HL-60 (cell line): ENCODE measurements around the gene PDE8A.

Experiments
- DNase-seq, 2 experiments: peaks; one replicate each; pipeline ENCODE4 v3.0.0-alpha.2; 2010 to 2020; ENCODE audit warnings: low read depth in 1 of 2, low spot score in 1 of 2
- H3K27ac ChIP-seq: fragments of 250-450 bp; sonication (Bioruptor Pico); replicated peaks from 2 replicates; pipeline ENCODE4 v1.5.1; 2020; ENCODE audit warnings: mild to moderate bottlenecking, moderate library complexity
- H3K27me3 ChIP-seq: fragments of 250-450 bp; sonication (Bioruptor Pico); 2 replicates; pipeline ENCODE4 v1.5.1; 2021; ENCODE audit warnings: mild to moderate bottlenecking, moderate library complexity; ENCODE audit not compliant: insufficient read depth, poor library complexity, severe bottlenecking
- H3K4me3 ChIP-seq: replicated peaks from 2 replicates; pipeline ENCODE4 v1.5.1; 2011; ENCODE audit warnings: mild to moderate bottlenecking, control low read depth, low read length; ENCODE audit not compliant: insufficient read depth
- GABPA ChIP-seq: IDR thresholded peaks from 2 replicates; pipeline ENCODE4 v1.6.1; 2012; ENCODE audit warnings: low read depth
- POLR2AphosphoS5 ChIP-seq: IDR thresholded peaks from 2 replicates; pipeline ENCODE4 v1.6.1; 2012; ENCODE audit warnings: low read depth
- SPI1 ChIP-seq: IDR thresholded peaks from 2 replicates; pipeline ENCODE4 v1.6.1; 2012; ENCODE audit warnings: low read depth, mild to moderate bottlenecking, borderline replicate concordance
- TF ChIP-seq, protein P1 (sequence below): IDR thresholded peaks from one replicate; pipeline ENCODE4 v1.5.1; 2011; ENCODE audit warnings: low read length, control low read depth, inconsistent platforms; ENCODE audit not compliant: insufficient read depth
- TF ChIP-seq, protein P2 (sequence below): IDR thresholded peaks from 2 replicates; pipeline ENCODE4 v1.6.1; 2012; ENCODE audit warnings: low read depth; ENCODE audit not compliant: insufficient replicate concordance

PDE8A gene

DNA sequence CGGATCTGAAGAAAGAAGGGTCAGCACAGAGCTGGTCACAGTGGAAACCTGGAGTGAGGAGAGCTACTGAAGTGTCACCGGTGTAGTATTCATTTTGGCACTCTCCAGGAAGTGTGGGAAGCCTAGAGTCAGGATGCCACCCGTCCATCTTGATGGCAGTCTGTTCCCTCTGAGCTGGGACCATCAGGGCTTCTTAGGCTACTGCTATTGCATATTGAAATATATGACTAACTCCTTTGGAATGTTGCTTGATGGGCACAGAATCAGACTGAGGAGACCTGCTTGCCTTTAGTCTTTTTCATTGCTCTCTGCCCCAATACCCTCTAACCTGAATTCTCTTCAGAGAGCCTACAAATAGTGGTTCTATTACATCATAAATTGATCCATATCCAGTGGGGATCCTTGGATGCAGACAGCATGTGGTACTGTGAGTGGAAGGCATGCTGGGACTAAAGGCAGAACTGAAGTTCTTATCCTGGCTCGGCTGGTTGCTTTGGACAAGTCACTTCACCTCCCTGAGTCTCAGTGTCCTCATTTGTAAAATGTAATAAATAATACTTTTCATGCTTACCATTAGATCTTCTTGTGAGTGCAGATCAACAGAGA lies 143.5 kb downstream of the PDE8A start:
- no peaks in the 10 kb centered on the region for H3K27me3 ChIP-seq
- TF ChIP-seq SPI1: no peak
- TF ChIP-seq, protein P1, sequence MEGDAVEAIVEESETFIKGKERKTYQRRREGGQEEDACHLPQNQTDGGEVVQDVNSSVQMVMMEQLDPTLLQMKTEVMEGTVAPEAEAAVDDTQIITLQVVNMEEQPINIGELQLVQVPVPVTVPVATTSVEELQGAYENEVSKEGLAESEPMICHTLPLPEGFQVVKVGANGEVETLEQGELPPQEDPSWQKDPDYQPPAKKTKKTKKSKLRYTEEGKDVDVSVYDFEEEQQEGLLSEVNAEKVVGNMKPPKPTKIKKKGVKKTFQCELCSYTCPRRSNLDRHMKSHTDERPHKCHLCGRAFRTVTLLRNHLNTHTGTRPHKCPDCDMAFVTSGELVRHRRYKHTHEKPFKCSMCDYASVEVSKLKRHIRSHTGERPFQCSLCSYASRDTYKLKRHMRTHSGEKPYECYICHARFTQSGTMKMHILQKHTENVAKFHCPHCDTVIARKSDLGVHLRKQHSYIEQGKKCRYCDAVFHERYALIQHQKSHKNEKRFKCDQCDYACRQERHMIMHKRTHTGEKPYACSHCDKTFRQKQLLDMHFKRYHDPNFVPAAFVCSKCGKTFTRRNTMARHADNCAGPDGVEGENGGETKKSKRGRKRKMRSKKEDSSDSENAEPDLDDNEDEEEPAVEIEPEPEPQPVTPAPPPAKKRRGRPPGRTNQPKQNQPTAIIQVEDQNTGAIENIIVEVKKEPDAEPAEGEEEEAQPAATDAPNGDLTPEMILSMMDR: no peak
- TF ChIP-seq GABPA: no peak
- TF ChIP-seq, protein P2, sequence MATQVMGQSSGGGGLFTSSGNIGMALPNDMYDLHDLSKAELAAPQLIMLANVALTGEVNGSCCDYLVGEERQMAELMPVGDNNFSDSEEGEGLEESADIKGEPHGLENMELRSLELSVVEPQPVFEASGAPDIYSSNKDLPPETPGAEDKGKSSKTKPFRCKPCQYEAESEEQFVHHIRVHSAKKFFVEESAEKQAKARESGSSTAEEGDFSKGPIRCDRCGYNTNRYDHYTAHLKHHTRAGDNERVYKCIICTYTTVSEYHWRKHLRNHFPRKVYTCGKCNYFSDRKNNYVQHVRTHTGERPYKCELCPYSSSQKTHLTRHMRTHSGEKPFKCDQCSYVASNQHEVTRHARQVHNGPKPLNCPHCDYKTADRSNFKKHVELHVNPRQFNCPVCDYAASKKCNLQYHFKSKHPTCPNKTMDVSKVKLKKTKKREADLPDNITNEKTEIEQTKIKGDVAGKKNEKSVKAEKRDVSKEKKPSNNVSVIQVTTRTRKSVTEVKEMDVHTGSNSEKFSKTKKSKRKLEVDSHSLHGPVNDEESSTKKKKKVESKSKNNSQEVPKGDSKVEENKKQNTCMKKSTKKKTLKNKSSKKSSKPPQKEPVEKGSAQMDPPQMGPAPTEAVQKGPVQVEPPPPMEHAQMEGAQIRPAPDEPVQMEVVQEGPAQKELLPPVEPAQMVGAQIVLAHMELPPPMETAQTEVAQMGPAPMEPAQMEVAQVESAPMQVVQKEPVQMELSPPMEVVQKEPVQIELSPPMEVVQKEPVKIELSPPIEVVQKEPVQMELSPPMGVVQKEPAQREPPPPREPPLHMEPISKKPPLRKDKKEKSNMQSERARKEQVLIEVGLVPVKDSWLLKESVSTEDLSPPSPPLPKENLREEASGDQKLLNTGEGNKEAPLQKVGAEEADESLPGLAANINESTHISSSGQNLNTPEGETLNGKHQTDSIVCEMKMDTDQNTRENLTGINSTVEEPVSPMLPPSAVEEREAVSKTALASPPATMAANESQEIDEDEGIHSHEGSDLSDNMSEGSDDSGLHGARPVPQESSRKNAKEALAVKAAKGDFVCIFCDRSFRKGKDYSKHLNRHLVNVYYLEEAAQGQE: no peak
- TF ChIP-seq POLR2AphosphoS5: no peak
- DNase-seq: no peak
- no peak overlapping the region for H3K4me3 ChIP-seq
- H3K27ac ChIP-seq: no peak overlapping the region

DNA sequence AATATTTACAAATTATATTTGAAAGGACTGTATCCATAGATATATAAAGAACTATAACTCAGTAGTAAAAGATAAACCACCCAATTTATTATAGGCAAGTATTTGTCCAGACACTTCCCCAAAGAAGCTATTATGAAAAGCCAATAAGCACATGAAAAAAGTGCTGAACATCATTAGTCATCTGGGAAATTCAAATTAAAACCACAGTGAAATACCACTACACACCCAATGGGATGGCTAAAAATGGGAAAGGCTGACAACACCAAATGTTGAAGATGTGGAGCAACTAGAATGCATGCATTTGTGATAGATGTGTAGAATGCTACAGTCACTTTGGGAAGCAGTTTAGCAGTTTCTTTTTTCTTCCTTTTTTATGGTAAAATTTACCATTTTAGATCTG lies 147.0 kb downstream of the PDE8A start:
- H3K4me3 ChIP-seq: no peak overlapping the region
- H3K27ac ChIP-seq: no peak overlapping the region
- DNase-seq: no peak
- TF ChIP-seq, protein P1: no peak
- no peak for TF ChIP-seq SPI1
- TF ChIP-seq, protein P2: no peak
- TF ChIP-seq GABPA: no peak
- TF ChIP-seq POLR2AphosphoS5: no peak
- no peaks in the 10 kb centered on the region for H3K27me3 ChIP-seq

DNA sequence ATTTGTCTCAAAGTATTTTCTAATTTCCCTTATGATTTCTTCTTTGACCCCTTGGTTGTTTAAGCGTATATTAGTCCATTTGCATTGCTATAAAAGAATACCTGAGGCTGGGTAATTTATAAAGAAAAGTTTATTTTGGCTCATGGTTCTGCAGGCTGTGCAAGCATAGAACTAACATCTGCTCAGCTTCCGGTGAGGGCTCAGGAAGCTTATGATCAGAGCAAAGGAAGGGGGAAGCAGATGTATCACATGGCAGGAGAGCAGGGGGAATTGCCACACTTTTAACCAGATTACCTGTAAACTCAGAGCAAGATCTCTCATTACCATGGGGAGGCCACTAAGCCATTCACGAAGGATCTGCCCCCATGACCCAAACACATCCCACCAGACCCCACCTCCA lies 148.2 kb downstream of the PDE8A start:
- TF ChIP-seq, protein P2: no peak
- no peak for TF ChIP-seq GABPA
- TF ChIP-seq SPI1: no peak
- no peak for TF ChIP-seq POLR2AphosphoS5
- TF ChIP-seq, protein P1: no peak
- H3K4me3 ChIP-seq: no peak overlapping the region

More for the DNA sequence above, 148.2 kb downstream of the PDE8A start:
- no peak for DNase-seq
- Histone ChIP-seq H3K27ac (no peak overlapping the region), H3K27me3 (no peaks in the 10 kb centered on the region)
